PC-3 (cell line): Measurements from ENCODE around the gene C11orf21. TPM values are rescaled to one million over a fixed set of nuclear protein-coding genes. Genes with fewer than 3 reads are reported as not detected.

Experiments used
- ATAC-seq: fragments of 200-7000 bp; cut with Tn5 transposase; 2 replicates; pipeline ENCODE4 v1.9.1; 2020; ENCODE audit warnings: mild to moderate bottlenecking, moderate library complexity
- BruUV-seq: library from RNA; stranded (reverse); fragments of 400-500 nt; replicated peaks from 2 replicates; lab custom pipeline; 2021; lab: Mats Ljungman, UMichigan
- CTCF ChIA-PET: fragments of 300-600 bp; sonication (Branson Sonifier 250); formaldehyde crosslinking; loops from one replicate; lab custom pipeline; 2022; ENCODE audit warnings: antibody characterized with exemption; lab: Charles Lee
- POLR2A ChIA-PET: fragments of 300-600 bp; sonication (Branson Sonifier 250); formaldehyde crosslinking; loops from one replicate; lab custom pipeline; 2022; ENCODE audit warnings: antibody characterized with exemption; ENCODE audit not compliant: unreplicated experiment; lab: Charles Lee
- DNase-seq: peaks from one replicate; pipeline ENCODE4 v3.0.0-alpha.2; 2015
- H2AFZ ChIP-seq: fragments of 300-600 bp; sonication (generic); 2 replicates; pipeline ENCODE4 v1.6.0; 2016; ENCODE audit warnings: antibody characterized with exemption, low read length
- H3F3A ChIP-seq: fragments of 300-600 bp; sonication (generic); one replicate; pipeline ENCODE4 v1.6.0; 2017; ENCODE audit warnings: antibody characterized with exemption, low read length, control low read depth, mild to moderate bottlenecking; ENCODE audit not compliant: unreplicated experiment
- H3K27ac ChIP-seq: fragments of 300-600 bp; sonication (generic); 2 replicates; pipeline ENCODE4 v1.5.1; 2016; ENCODE audit warnings: mild to moderate bottlenecking, low read length
- H3K27me3 ChIP-seq: fragments of 300-600 bp; sonication (generic); 2 replicates; pipeline ENCODE4 v1.6.1; 2016; ENCODE audit warnings: low read length, mixed read lengths
- H3K36me3 ChIP-seq: fragments of 300-600 bp; sonication (generic); 2 replicates; pipeline ENCODE4 v1.6.1; 2016; ENCODE audit warnings: low read depth, mixed run types, low read length, mixed read lengths
- H3K4me1 ChIP-seq: fragments of 300-600 bp; sonication (generic); 2 replicates; pipeline ENCODE4 v1.5.1; 2016; ENCODE audit warnings: low read length; ENCODE audit not compliant: insufficient read depth
- H3K4me2 ChIP-seq: fragments of 300-600 bp; sonication (generic); 2 replicates; pipeline ENCODE4 v1.6.0; 2016; ENCODE audit warnings: low read length
- H3K4me3 ChIP-seq: fragments of 300-600 bp; sonication (generic); 2 replicates; pipeline ENCODE4 v1.5.1; 2016; ENCODE audit warnings: mild to moderate bottlenecking, low read length, mixed read lengths
- H3K79me2 ChIP-seq: fragments of 300-600 bp; sonication (generic); 2 replicates; pipeline ENCODE4 v1.6.1; 2017; ENCODE audit warnings: low read length, mixed read lengths
- H3K9ac ChIP-seq: fragments of 300-600 bp; sonication (generic); 2 replicates; pipeline ENCODE4 v1.6.0; 2016; ENCODE audit warnings: mild to moderate bottlenecking, low read length
- H3K9me2 ChIP-seq: fragments of 300-600 bp; sonication (generic); replicated peaks from 2 replicates; pipeline ENCODE4 v1.6.1; 2016; ENCODE audit warnings: mixed run types, low read length, mixed read lengths
- H3K9me3 ChIP-seq: fragments of 300-600 bp; sonication (generic); 2 replicates; pipeline ENCODE4 v1.6.1; 2016; ENCODE audit warnings: low read length, mixed read lengths
- H4K20me1 ChIP-seq: fragments of 300-600 bp; sonication (generic); 2 replicates; pipeline ENCODE4 v1.6.1; 2016; ENCODE audit warnings: low read length, mixed read lengths
- EZH2 ChIP-seq: fragments of 300-600 bp; sonication (generic); IDR thresholded peaks from one replicate; pipeline ENCODE4 v1.6.1; 2017; ENCODE audit warnings: antibody characterized with exemption, mild to moderate bottlenecking, low read length; ENCODE audit not compliant: unreplicated experiment
- EZH2phosphoT487 ChIP-seq: fragments of 300-600 bp; sonication (generic); IDR thresholded peaks from 2 replicates; pipeline ENCODE4 v1.6.1; 2018; ENCODE audit warnings: mild to moderate bottlenecking, antibody characterized with exemption, low read length, borderline replicate concordance
- intact Hi-C: fragments of 100-400 bp; cut with micrococcal nuclease; formaldehyde crosslinking; loops from 2 replicates; pipeline ENCODE4 v1.9.0; 2023
- total RNA-seq: library from RNA; depleted of rRNA; stranded (reverse); fragments of >200 nt; gene quantifications from 2 replicates; pipeline ENCODE4 v1.2.3, GENCODE V29; 2014
- TF ChIP-seq, protein P1 (sequence below): fragments of 300-600 bp; sonication (generic); conservative IDR thresholded peaks from 2 replicates; pipeline ENCODE4 v1.5.1; 2017; ENCODE audit warnings: antibody characterized with exemption, low read depth, mild to moderate bottlenecking, low read length

Gene C11orf21
- total RNA-seq, 1 experiment from 2014 or later, result not detected

DNA sequence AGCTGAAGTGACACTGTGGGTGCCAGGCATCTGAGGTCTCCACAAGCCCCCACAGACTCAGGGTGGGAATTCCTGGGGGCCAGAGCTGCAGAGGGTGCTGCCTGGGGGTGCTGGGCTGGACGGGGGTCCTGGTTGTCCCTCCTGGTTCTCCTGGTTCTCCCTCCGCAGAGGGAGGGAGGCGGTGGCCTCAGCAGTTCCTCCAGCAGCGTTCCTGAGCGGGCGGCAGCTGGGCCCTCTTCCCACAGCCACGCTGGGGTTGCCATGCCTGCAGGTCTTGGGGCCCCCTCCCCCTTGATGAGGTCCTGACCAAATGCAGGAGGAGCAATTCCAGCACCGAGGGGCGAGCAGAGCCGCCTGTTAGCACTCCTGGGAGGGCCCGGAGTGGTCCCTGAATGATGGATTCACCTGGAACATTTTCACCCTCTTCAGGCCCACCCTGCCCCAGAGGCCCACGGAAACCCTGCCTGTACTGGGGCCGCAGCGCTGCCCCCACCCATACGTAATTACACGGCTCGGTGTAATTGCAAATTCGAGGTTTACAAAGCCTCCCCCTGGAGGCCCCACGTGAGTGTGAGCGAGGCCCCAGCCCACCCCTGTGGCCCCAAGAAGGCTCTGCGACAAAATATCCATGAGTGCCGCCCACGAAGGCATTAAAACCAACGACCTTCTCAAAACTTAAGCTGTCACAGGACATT is 635 bp downstream of the C11orf21 start:
- ATAC-seq (no peak), DNase-seq (no peak)
- H3K9me2 ChIP-seq, result no peaks in the 10 kb centered on the region
- intact Hi-C loops, result no loop called here
- no peak overlapping the region for H3K4me2 ChIP-seq
- H3K9me3 ChIP-seq, result no peaks in the 10 kb centered on the region
- CTCF ChIA-PET, result interaction anchor here (0.6 kb wide), 1 partner anchor 77 kb away, joined by 9 read pairs; no protein-coding TSS in a partner anchor
- H4K20me1 ChIP-seq, result no peaks in the 10 kb centered on the region
- no peaks in the 10 kb centered on the region for H3K79me2 ChIP-seq
- H2AFZ ChIP-seq, result no peak overlapping the region
- no peaks in the 10 kb centered on the region for H3K4me1 ChIP-seq
- H3K27ac ChIP-seq, result no peak overlapping the region
- no peaks in the 10 kb centered on the region for H3K27me3 ChIP-seq
- TF ChIP-seq EZH2phosphoT487 (no peak), EZH2 (no peak)
- TF ChIP-seq, protein P1, sequence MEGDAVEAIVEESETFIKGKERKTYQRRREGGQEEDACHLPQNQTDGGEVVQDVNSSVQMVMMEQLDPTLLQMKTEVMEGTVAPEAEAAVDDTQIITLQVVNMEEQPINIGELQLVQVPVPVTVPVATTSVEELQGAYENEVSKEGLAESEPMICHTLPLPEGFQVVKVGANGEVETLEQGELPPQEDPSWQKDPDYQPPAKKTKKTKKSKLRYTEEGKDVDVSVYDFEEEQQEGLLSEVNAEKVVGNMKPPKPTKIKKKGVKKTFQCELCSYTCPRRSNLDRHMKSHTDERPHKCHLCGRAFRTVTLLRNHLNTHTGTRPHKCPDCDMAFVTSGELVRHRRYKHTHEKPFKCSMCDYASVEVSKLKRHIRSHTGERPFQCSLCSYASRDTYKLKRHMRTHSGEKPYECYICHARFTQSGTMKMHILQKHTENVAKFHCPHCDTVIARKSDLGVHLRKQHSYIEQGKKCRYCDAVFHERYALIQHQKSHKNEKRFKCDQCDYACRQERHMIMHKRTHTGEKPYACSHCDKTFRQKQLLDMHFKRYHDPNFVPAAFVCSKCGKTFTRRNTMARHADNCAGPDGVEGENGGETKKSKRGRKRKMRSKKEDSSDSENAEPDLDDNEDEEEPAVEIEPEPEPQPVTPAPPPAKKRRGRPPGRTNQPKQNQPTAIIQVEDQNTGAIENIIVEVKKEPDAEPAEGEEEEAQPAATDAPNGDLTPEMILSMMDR, result no peak
- no peaks in the 10 kb centered on the region for H3F3A ChIP-seq
- no peak overlapping the region for H3K9ac ChIP-seq
- no peaks in the 10 kb centered on the region for H3K36me3 ChIP-seq
- POLR2A ChIA-PET, result interaction anchor here (0.6 kb wide), 1 partner anchor 77 kb away, joined by 3 read pairs; no protein-coding TSS in a partner anchor
- no TSS peak for BruUV-seq
- H3K4me3 ChIP-seq, result no peak overlapping the region

DNA sequence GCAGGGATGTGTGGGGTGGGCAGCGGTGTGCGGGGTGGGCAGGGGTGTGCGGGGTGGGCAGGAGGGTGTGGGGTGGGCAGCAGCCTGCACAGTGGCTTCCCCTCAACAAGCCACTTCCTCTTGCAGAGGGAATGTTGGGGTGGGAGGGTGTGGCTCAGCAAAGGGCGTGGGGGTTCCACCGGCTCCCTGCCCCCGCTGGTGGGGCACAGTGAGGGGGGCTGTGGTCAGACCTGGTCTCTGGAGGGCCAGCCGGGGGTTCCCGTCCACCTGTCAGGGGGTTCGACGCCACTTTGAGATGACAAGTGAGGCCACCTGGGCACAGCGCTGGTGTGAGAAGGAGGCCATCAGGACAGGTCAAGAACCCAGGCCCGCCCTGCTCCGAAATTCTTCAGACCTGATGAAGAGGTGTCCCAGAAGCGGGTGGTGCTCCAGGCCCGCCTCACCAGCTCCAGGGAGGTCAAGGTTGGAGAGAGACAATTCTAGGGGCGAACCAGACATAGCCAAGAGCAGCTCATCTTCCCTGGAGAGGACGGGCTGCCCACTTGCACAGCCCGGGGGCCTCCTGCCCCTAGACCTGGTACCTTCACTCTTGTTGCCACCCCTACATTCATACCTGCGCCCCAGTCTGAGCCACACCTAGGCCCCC is 1.3 kb downstream of the C11orf21 start:
- no peaks in the 10 kb centered on the region for H4K20me1 ChIP-seq
- no peaks in the 10 kb centered on the region for H3K9me3 ChIP-seq
- H3K27ac ChIP-seq, result no peak overlapping the region
- no peaks in the 10 kb centered on the region for H3K4me1 ChIP-seq
- DNase-seq (no peak), ATAC-seq (no peak)
- ChIA-PET CTCF (no interaction called here), POLR2A (no interaction called here)
- no peaks in the 10 kb centered on the region for H3K9me2 ChIP-seq
- intact Hi-C loops, result no loop called here
- no peak overlapping the region for H2AFZ ChIP-seq
- H3K4me3 ChIP-seq, result no peak overlapping the region
- TF ChIP-seq EZH2, result no peak
- TF ChIP-seq EZH2phosphoT487, result no peak
- TF ChIP-seq, protein P1, result no peak
- no peaks in the 10 kb centered on the region for H3K79me2 ChIP-seq
- H3K9ac ChIP-seq, result no peak overlapping the region
- no TSS peak for BruUV-seq
- no peaks in the 10 kb centered on the region for H3K36me3 ChIP-seq
- no peaks in the 10 kb centered on the region for H3F3A ChIP-seq
- no peak overlapping the region for H3K4me2 ChIP-seq
- H3K27me3 ChIP-seq, result no peaks in the 10 kb centered on the region

DNA sequence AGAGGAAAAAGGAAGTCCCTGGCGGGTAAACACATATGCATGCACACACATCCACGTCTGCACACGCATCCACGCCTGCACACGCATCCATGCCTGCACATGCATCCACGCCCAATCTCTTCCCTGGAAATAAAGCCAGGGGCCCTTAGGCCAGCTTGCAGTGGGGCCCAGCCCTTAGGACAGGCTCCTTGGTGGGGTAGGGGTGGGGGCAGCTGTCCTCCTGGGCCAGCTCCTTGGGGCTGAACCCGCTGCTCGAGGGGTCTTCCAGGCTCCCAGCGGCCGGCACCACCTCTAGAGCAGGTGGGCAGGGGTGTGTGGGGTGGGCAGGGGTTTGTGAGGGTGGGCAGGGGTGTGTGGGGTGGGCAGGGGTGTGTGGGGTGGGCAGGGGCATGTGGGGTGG is 1.9 kb downstream of the C11orf21 start:
- intact Hi-C loops, result loop anchor here (1.0 kb wide), 1 partner anchor 102 kb away; no protein-coding TSS in a partner anchor
- Histone ChIP-seq H3K79me2 (no peaks in the 10 kb centered on the region), H3F3A (no peaks in the 10 kb centered on the region), H3K4me2 (no peak overlapping the region), H4K20me1 (no peaks in the 10 kb centered on the region), H3K9me3 (no peaks in the 10 kb centered on the region), H3K27ac (no peak overlapping the region), H3K9ac (no peak overlapping the region), H3K9me2 (no peaks in the 10 kb centered on the region), H3K27me3 (no peaks in the 10 kb centered on the region), H3K4me1 (no peaks in the 10 kb centered on the region), H3K4me3 (no peak overlapping the region), H3K36me3 (no peaks in the 10 kb centered on the region), H2AFZ (no peak overlapping the region)
- ATAC-seq (no peak), DNase-seq (no peak)
- CTCF ChIA-PET, result no interaction called here
- TF ChIP-seq EZH2phosphoT487 (no peak), EZH2 (no peak)
- TF ChIP-seq, protein P1, result no peak
- POLR2A ChIA-PET, result no interaction called here
- BruUV-seq, result no TSS peak
